ENCODE data around the gene SPATC1L. TPM values are rescaled to one million over a fixed set of nuclear protein-coding genes. Genes with fewer than 3 reads are reported as not detected.

Gene SPATC1L
- total RNA-seq, 2 donors from 2014 or later = 4.4 to 9.6 TPM

DNA sequence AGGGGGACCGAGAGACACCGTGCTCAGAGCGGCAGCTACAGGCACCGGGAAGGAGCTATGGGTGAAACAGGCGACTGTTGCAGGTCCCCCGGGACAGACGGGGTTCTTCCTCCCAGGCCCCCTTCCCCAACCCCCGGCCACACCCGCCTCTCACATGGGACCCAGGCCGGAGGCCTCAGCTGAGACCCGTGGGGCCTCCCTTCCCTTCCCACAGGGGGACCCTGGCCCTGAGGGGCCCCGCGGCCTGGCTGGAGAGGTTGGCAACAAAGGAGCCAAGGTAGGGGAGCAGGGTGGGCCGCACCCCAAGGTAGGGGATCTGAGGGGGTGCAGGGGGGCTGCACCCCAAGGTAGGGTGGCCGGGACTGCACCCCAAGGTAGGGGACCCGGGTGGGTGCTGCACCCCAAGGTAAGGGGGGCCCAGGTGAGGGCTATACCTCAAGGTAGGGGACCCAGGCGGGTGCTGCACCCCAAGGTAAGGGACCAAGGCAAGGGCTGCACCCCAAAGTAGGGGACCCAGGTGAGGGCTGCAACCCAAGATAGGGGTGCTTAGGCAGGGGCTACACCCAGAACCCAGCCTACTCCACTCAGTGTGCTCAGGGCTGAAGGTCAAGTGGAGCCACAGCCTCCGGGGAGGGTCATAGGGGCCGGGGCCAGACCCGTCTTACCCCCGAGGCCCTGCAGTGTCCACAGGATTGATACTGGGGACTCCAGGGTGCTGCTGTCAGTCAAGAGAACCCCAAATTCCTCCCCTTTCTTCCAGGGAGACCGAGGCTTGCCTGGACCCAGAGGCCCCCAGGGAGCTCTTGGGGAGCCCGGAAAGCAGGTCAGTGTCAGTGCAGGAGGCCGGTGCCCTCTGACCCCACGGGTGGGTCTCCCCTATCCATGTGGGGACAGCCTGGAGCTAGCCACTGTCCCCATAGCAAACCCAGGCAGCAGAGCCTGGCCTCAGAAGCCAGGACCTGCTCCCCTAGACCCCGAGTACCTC, 63.7 kb downstream of the SPATC1L start:
- H3K27ac ChIP-seq = no peak overlapping the region
- 73 to 86% methylated on average over 13 to 24 of the region's 26 CpGs for WGBS, 2 donors
- no peaks in the 10 kb centered on the region for H3K27me3 ChIP-seq
- no peak overlapping the region for H3K4me3 ChIP-seq
- H3K9me3 ChIP-seq = no peaks in the 10 kb centered on the region
- ATAC-seq = no peak
- H3K4me1 ChIP-seq = no peaks in the 10 kb centered on the region
- peak in 3 of 4 donors; percentile 3 to 7 (median 7) for DNase-seq
- intact Hi-C loops (cut with DNase I) = no loop called here
- TF ChIP-seq CTCF (IDR thresholded peaks at IDR 0.05) (no peak), POLR2A (IDR thresholded peaks at IDR 0.05) (no peak)
- no peaks in the 10 kb centered on the region for H3K36me3 ChIP-seq (replicated peaks in 1 of 2; ENCODE audit: insufficient read depth in 1 of 2, low read depth in 2 of 2)

GRCh38 chr21:46119637-46120271, 64.5 kb downstream of the SPATC1L start:
- no peak overlapping the region for H3K27ac ChIP-seq
- no peaks in the 10 kb centered on the region for H3K4me1 ChIP-seq
- H3K9me3 ChIP-seq = peaks cover 0 to 4% (median 0%) of the 10 kb centered on the region in 3 donors
- intact Hi-C loops (cut with DNase I) = no loop called here
- no peaks in the 10 kb centered on the region for H3K27me3 ChIP-seq
- no peak overlapping the region for H3K4me3 ChIP-seq
- no peak for ATAC-seq
- no peaks in the 10 kb centered on the region for H3K36me3 ChIP-seq (replicated peaks in 1 of 2; ENCODE audit: insufficient read depth in 1 of 2, low read depth in 2 of 2)
- WGBS, 2 donors = 61 to 72% methylated on average over 5 to 10 of the region's 14 CpGs
- TF ChIP-seq POLR2A (IDR thresholded peaks at IDR 0.05) (no peak), CTCF (IDR thresholded peaks at IDR 0.05) (no peak)
- DNase-seq = peak in 2 of 4 donors; percentile 1 to 7

GRCh38 chr21:46119144-46119636, 65.1 kb downstream of the SPATC1L start:
- Histone ChIP-seq H3K9me3 (peaks cover 0 to 4% (median 0%) of the 10 kb centered on the region in 3 donors), H3K4me1 (no peaks in the 10 kb centered on the region), H3K36me3 (replicated peaks in 1 of 2; ENCODE audit: insufficient read depth in 1 of 2, low read depth in 2 of 2) (no peaks in the 10 kb centered on the region), H3K4me3 (no peak overlapping the region), H3K27me3 (no peaks in the 10 kb centered on the region), H3K27ac (no peak overlapping the region)
- WGBS, 2 donors = 72 to 86% methylated on average over 7 to 9 of the region's 12 CpGs
- DNase-seq (peak in 2 of 4 donors; percentile 3 to 8), ATAC-seq (no peak)
- TF ChIP-seq CTCF (IDR thresholded peaks at IDR 0.05) (no peak), POLR2A (IDR thresholded peaks at IDR 0.05) (no peak)
- intact Hi-C loops (cut with DNase I) = no loop called here

GRCh38 chr21:46118316-46119143, 65.7 kb downstream of the SPATC1L start:
- H3K27me3 ChIP-seq = no peaks in the 10 kb centered on the region
- no peak for ATAC-seq
- intact Hi-C loops (cut with DNase I) = no loop called here
- DNase-seq = peak in 2 of 4 donors; percentile 4 to 7
- H3K9me3 ChIP-seq = peaks cover 0 to 4% (median 0%) of the 10 kb centered on the region in 3 donors
- H3K4me1 ChIP-seq = no peaks in the 10 kb centered on the region
- TF ChIP-seq POLR2A (IDR thresholded peaks at IDR 0.05) = no peak
- no peaks in the 10 kb centered on the region for H3K36me3 ChIP-seq (replicated peaks in 1 of 2; ENCODE audit: insufficient read depth in 1 of 2, low read depth in 2 of 2)
- no peak overlapping the region for H3K27ac ChIP-seq
- H3K4me3 ChIP-seq = no peak overlapping the region
- WGBS, 2 donors = 52 to 83% methylated on average over 6 to 27 of the region's 27 CpGs
